Mesothelial cell of epicardium (in vitro differentiated cells): ENCODE results near the gene LDAH. TPM values are rescaled to one million over a fixed set of nuclear protein-coding genes. Genes with fewer than 3 reads are reported as not detected.

Experiments
- DNase-seq, 2 experiments: peaks; one replicate each; pipeline ENCODE4 v3.0.0; 2021; ENCODE audit warnings: low spot score in 2 of 2; ENCODE audit not compliant: unreplicated experiment in 2 of 2
- H3K27ac Mint-ChIP-seq: 2 replicates; pipeline ENCODE4 v1.8.0; 2021; ENCODE audit warnings: mixed read lengths
- H3K27me3 Mint-ChIP-seq: 2 replicates; pipeline ENCODE4 v1.8.0; 2021; ENCODE audit warnings: low read depth, mixed read lengths
- H3K36me3 Mint-ChIP-seq: 2 replicates; pipeline ENCODE4 v1.8.0; 2021; ENCODE audit warnings: mixed read lengths
- H3K4me1 Mint-ChIP-seq: 2 replicates; pipeline ENCODE4 v1.8.0; 2021; ENCODE audit warnings: mixed read lengths
- H3K4me3 Mint-ChIP-seq: 2 replicates; pipeline ENCODE4 v1.8.0; 2021; ENCODE audit warnings: mild to moderate bottlenecking, moderate library complexity, mixed read lengths
- H3K9me3 Mint-ChIP-seq: 2 replicates; pipeline ENCODE4 v1.8.0; 2021; ENCODE audit warnings: mixed read lengths
- CTCF ChIP-seq: fragments of 200-600 bp; sonication (generic); IDR thresholded peaks from one replicate; pipeline ENCODE4 v1.5.0; 2021; ENCODE audit warnings: antibody characterized with exemption; ENCODE audit not compliant: unreplicated experiment
- total RNA-seq: library from RNA; stranded (reverse); gene quantifications from 3 replicates; pipeline ENCODE4 v1.2.1, GENCODE V29; 2021

LDAH gene
- total RNA-seq, 1 donor from 2014 or later = 28.9 TPM

GRCh38 chr2:20667151-20667530 lies 155.8 kb downstream of the LDAH start:
- Mint-ChIP-seq H3K9me3 (no peaks in the 10 kb centered on the region), H3K4me1 (peaks cover 16% of the 10 kb centered on the region), H3K4me3 (peak overlapping the region; percentile 52), H3K36me3 (no peaks in the 10 kb centered on the region), H3K27me3 (peaks cover 94% of the 10 kb centered on the region), H3K27ac (no peak overlapping the region)
- TF ChIP-seq CTCF = no peak
- no peak for DNase-seq

- peaks cover 14% of the 10 kb centered on the region for H3K4me1 Mint-ChIP-seq
- no peak within 1 kb of the TSS for H3K27ac Mint-ChIP-seq
- H3K36me3 Mint-ChIP-seq = no peaks in the 10 kb centered on the region
- DNase-seq = no peak
- TF ChIP-seq CTCF = peak; percentile 38
- H3K9me3 Mint-ChIP-seq = no peaks in the 10 kb centered on the region
- H3K4me3 Mint-ChIP-seq = peak within 1 kb of the TSS; percentile 60
- peaks cover 94% of the 10 kb centered on the region for H3K27me3 Mint-ChIP-seq
Observed at GRCh38 chr2:20666304-20667150, 156.4 kb downstream of the LDAH start, which contains the start of gene GDF7. TSS of gene GDF7 (plus strand) at chr2:20667144. CDS start at chr2:20667240, 96 bp downstream.

- H3K27ac Mint-ChIP-seq = no peak overlapping the region
- H3K27me3 Mint-ChIP-seq = peaks cover 94% of the 10 kb centered on the region
Observed at GRCh38 chr2:20666005-20666303, 156.9 kb downstream of the LDAH start.

GRCh38 chr2:20665243-20666004 lies 157.5 kb downstream of the LDAH start:
- Mint-ChIP-seq H3K36me3 (no peaks in the 10 kb centered on the region), H3K27ac (no peak overlapping the region), H3K4me3 (peak overlapping the region; percentile 60), H3K27me3 (peaks cover 95% of the 10 kb centered on the region), H3K9me3 (no peaks in the 10 kb centered on the region), H3K4me1 (peaks cover 14% of the 10 kb centered on the region)
- no peak for TF ChIP-seq CTCF
- DNase-seq = no peak

More at GRCh38 chr2:20666005-20666303, 156.9 kb downstream of the LDAH start:
- H3K9me3 Mint-ChIP-seq = no peaks in the 10 kb centered on the region
- no peak for DNase-seq
- peaks cover 14% of the 10 kb centered on the region for H3K4me1 Mint-ChIP-seq
- H3K4me3 Mint-ChIP-seq = peak overlapping the region; percentile 60
- H3K36me3 Mint-ChIP-seq = no peaks in the 10 kb centered on the region
- no peak for TF ChIP-seq CTCF

- H3K36me3 Mint-ChIP-seq = no peaks in the 10 kb centered on the region
- TF ChIP-seq CTCF = no peak
- no peak overlapping the region for H3K4me3 Mint-ChIP-seq
- DNase-seq = no peak
- peaks cover 11% of the 10 kb centered on the region for H3K4me1 Mint-ChIP-seq
- H3K9me3 Mint-ChIP-seq = no peaks in the 10 kb centered on the region
- H3K27ac Mint-ChIP-seq = no peak overlapping the region
- peaks cover 95% of the 10 kb centered on the region for H3K27me3 Mint-ChIP-seq
Observed at GRCh38 chr2:20664431-20665242, 158.3 kb downstream of the LDAH start.
